ENCODE data around the gene FOXL1. TPM values are rescaled to one million over a fixed set of nuclear protein-coding genes. Genes with fewer than 3 reads are reported as not detected.
A peak's percentile ranks its signal among the peaks of the same experiment; 100 is the strongest.

FOXL1 gene
- total and polyA plus RNA-seq, 10 donors, result 0.03 to 0.29 (median 0.07) TPM; not detected in 7

GRCh38 chr16:86550281-86550680 is 28.1 kb upstream of the FOXL1 start:
- 90 to 96% (median 95%) methylated on average over 5 of the region's 5 CpGs for WGBS, 5 donors
- Histone ChIP-seq H3K9me3 (no peaks in the 10 kb centered on the region), H3K27ac (no peak overlapping the region), H3K27me3 (replicated peaks in 1 of 7) (no peaks in the 10 kb centered on the region), H3K4me3 (no peak overlapping the region), H3K4me1 (peaks cover 5 to 25% (median 17%) of the 10 kb centered on the region in 6 donors), H3K36me3 (peaks cover 0 to 72% (median 50%) of the 10 kb centered on the region in 6 donors)
- intact Hi-C loops (cut with DNase I; ENCODE audit: low total_unique reads), result no loop called here
- DNase-seq, result no peak
- TF ChIP-seq CTCF (IDR thresholded peaks at IDR 0.05 in 8 of 11, conservative IDR thresholded peaks at IDR 0.05 in 3 of 11) (no peak), POLR2A (IDR thresholded peaks at IDR 0.05) (no peak), POLR2AphosphoS5 (IDR thresholded peaks at IDR 0.05) (no peak)

- no peak for TF ChIP-seq POLR2AphosphoS5 (IDR thresholded peaks at IDR 0.05)
- TF ChIP-seq POLR2A (IDR thresholded peaks at IDR 0.05), result no peak
- TF ChIP-seq CTCF (IDR thresholded peaks at IDR 0.05 in 8 of 11, conservative IDR thresholded peaks at IDR 0.05 in 3 of 11), result no peak
- intact Hi-C loops (cut with DNase I; ENCODE audit: low total_unique reads), result no loop called here
- no peak overlapping the region for H3K27ac ChIP-seq
- H3K36me3 ChIP-seq, result peaks cover 0 to 41% (median 21%) of the 10 kb centered on the region in 6 donors
- no peaks in the 10 kb centered on the region for H3K9me3 ChIP-seq
- peak; percentile 79 for DNase-seq
- WGBS, 5 donors, result 93 to 98% (median 96%) methylated on average over 6 to 22 of the region's 22 CpGs
- peaks cover 5 to 34% (median 24%) of the 10 kb centered on the region in 6 donors for H3K4me1 ChIP-seq
- H3K27me3 ChIP-seq (replicated peaks in 1 of 7), result peaks cover 0 to 7% (median 0%) of the 10 kb centered on the region in 7 donors
- H3K4me3 ChIP-seq, result no peak overlapping the region
Measured at GRCh38 chr16:86553356-86553755, 25.0 kb upstream of the FOXL1 start.

- no peak for DNase-seq
- Histone ChIP-seq H3K27me3 (replicated peaks in 1 of 7) (peaks cover 0 to 19% (median 0%) of the 10 kb centered on the region in 7 donors), H3K36me3 (peaks cover 0 to 29% (median 15%) of the 10 kb centered on the region in 6 donors), H3K4me1 (peaks cover 5 to 34% (median 24%) of the 10 kb centered on the region in 6 donors), H3K27ac (peak overlapping the region; percentile 85 to 95 (median 93)), H3K4me3 (peak overlapping the region; percentile 75 to 92 (median 82)), H3K9me3 (no peaks in the 10 kb centered on the region)
- TF ChIP-seq POLR2A (IDR thresholded peaks at IDR 0.05), result no peak
- WGBS, 5 donors, result 4 to 11% (median 8%) methylated on average over 10 of the region's 10 CpGs
- intact Hi-C loops (cut with DNase I; ENCODE audit: low total_unique reads), result no loop called here
Measured at GRCh38 chr16:86554599-86554916, 23.8 kb upstream of the FOXL1 start.

- Histone ChIP-seq H3K4me3 (peak within 1 kb of the TSS; percentile 75 to 92 (median 82)), H3K36me3 (peaks cover 0 to 23% (median 11%) of the 10 kb centered on the region in 6 donors), H3K9me3 (no peaks in the 10 kb centered on the region), H3K27ac (peak within 1 kb of the TSS; percentile 85 to 95 (median 93)), H3K27me3 (replicated peaks in 1 of 7) (peaks cover 0 to 24% (median 0%) of the 10 kb centered on the region in 7 donors), H3K4me1 (peaks cover 5 to 34% (median 24%) of the 10 kb centered on the region in 6 donors)
- 1 to 8% (median 4%) methylated on average over 30 to 70 of the region's 70 CpGs for WGBS, 5 donors
- peak; percentile 98 for DNase-seq
- TF ChIP-seq POLR2A (IDR thresholded peaks at IDR 0.05) (peak in 2 of 3 donors; percentile 78 to 89), POLR2AphosphoS5 (IDR thresholded peaks at IDR 0.05) (peak; percentile 97), CTCF (IDR thresholded peaks at IDR 0.05 in 8 of 11, conservative IDR thresholded peaks at IDR 0.05 in 3 of 11) (peak in 1 of 11 experiments; percentile 17)
- intact Hi-C loops (cut with DNase I; ENCODE audit: low total_unique reads), result no loop called here
Measured at GRCh38 chr16:86554917-86555703, 23.2 kb upstream of the FOXL1 start, which contains the start of gene MTHFSD. MTHFSD (minus strand) TSS chr16:86555235; CDS start chr16:86555184, 51 bp downstream.
